ENCODE results near the gene ABCB1. TPM values are rescaled to one million over a fixed set of nuclear protein-coding genes. Genes with fewer than 3 reads are reported as not detected.

The ABCB1 gene
- total RNA-seq: 21.0 TPM

- DNase-seq (ENCODE audit: low spot score) (peak; percentile 58), ATAC-seq (peak; percentile 83)
- intact Hi-C loops (cut with DNase I): no loop called here
These were observed at the start of gene ABCB1 for GRCh38 chr7:87600130-87601124. Gene ABCB1, minus strand, starts transcription at chr7:87600884. Its CDS starts 700 bp downstream, at chr7:87600184.

GRCh38 chr7:87648316-87648715 is 47.6 kb upstream of the ABCB1 start:
- no peak for ATAC-seq
- no peak for DNase-seq (ENCODE audit: low spot score)
- intact Hi-C loops (cut with DNase I): no loop called here

GRCh38 chr7:87645446-87645845 is 44.8 kb upstream of the ABCB1 start:
- no peak for DNase-seq (ENCODE audit: low spot score)
- intact Hi-C loops (cut with DNase I): no loop called here
- no peak for ATAC-seq

- DNase-seq (ENCODE audit: low spot score): no peak
- ATAC-seq: no peak
- intact Hi-C loops (cut with DNase I): no loop called here
These were observed 35.2 kb upstream of the ABCB1 start for GRCh38 chr7:87635921-87636320.

GRCh38 chr7:87628780-87629569 is 28.3 kb upstream of the ABCB1 start:
- DNase-seq (ENCODE audit: low spot score) (peak; percentile 59), ATAC-seq (peak; percentile 28)
- intact Hi-C loops (cut with DNase I): no loop called here

- intact Hi-C loops (cut with DNase I): no loop called here
- ATAC-seq: peak; percentile 46
- no peak for DNase-seq (ENCODE audit: low spot score)
These were observed 26.9 kb upstream of the ABCB1 start for GRCh38 chr7:87627634-87627994.

GRCh38 chr7:87625101-87625500 is 24.4 kb upstream of the ABCB1 start:
- DNase-seq (ENCODE audit: low spot score) (no peak), ATAC-seq (no peak)
- intact Hi-C loops (cut with DNase I): no loop called here

- intact Hi-C loops (cut with DNase I): no loop called here
- DNase-seq (ENCODE audit: low spot score) (no peak), ATAC-seq (no peak)
These were observed 23.9 kb upstream of the ABCB1 start for GRCh38 chr7:87624628-87625027.

- ATAC-seq (no peak), DNase-seq (ENCODE audit: low spot score) (no peak)
- intact Hi-C loops (cut with DNase I): no loop called here
These were observed 14.5 kb upstream of the ABCB1 start for GRCh38 chr7:87615197-87615596.

GRCh38 chr7:87609916-87610315 is 9.2 kb upstream of the ABCB1 start:
- DNase-seq (ENCODE audit: low spot score): no peak
- intact Hi-C loops (cut with DNase I): no loop called here
- no peak for ATAC-seq

GRCh38 chr7:87608431-87608830 is 7.7 kb upstream of the ABCB1 start:
- no peak for ATAC-seq
- DNase-seq (ENCODE audit: low spot score): no peak
- intact Hi-C loops (cut with DNase I): no loop called here

GRCh38 chr7:87604264-87604663 is 3.6 kb upstream of the ABCB1 start:
- intact Hi-C loops (cut with DNase I): no loop called here
- DNase-seq (ENCODE audit: low spot score) (no peak), ATAC-seq (no peak)

GRCh38 chr7:87599336-87599735 is 1.3 kb downstream of the ABCB1 start:
- ATAC-seq (no peak), DNase-seq (ENCODE audit: low spot score) (no peak)
- intact Hi-C loops (cut with DNase I): no loop called here

GRCh38 chr7:87598234-87599009 is 2.3 kb downstream of the ABCB1 start:
- DNase-seq (ENCODE audit: low spot score): no peak
- no peak for ATAC-seq
- intact Hi-C loops (cut with DNase I): no loop called here

GRCh38 chr7:87596696-87597095 is 4.0 kb downstream of the ABCB1 start:
- intact Hi-C loops (cut with DNase I): no loop called here
- ATAC-seq (no peak), DNase-seq (ENCODE audit: low spot score) (no peak)

- intact Hi-C loops (cut with DNase I): no loop called here
- ATAC-seq (no peak), DNase-seq (ENCODE audit: low spot score) (no peak)
These were observed 4.5 kb downstream of the ABCB1 start for GRCh38 chr7:87596136-87596535.

GRCh38 chr7:87592300-87592699 is 8.4 kb downstream of the ABCB1 start:
- no peak for ATAC-seq
- intact Hi-C loops (cut with DNase I): no loop called here

GRCh38 chr7:87591211-87591610 is 9.5 kb downstream of the ABCB1 start:
- ATAC-seq: no peak

More at GRCh38 chr7:87592300-87592699, 8.4 kb downstream of the ABCB1 start:
- DNase-seq (ENCODE audit: low spot score): no peak

GRCh38 chr7:87590578-87590977 is 10.1 kb downstream of the ABCB1 start:
- no peak for ATAC-seq
- intact Hi-C loops (cut with DNase I): no loop called here
- no peak for DNase-seq (ENCODE audit: low spot score)

More at GRCh38 chr7:87591211-87591610, 9.5 kb downstream of the ABCB1 start:
- intact Hi-C loops (cut with DNase I): no loop called here
- no peak for DNase-seq (ENCODE audit: low spot score)

Measured in sciatic nerve (tissue), 2 donors.